ENCODE data around the gene PIEZO2.
"Not testable (repeated sequence)": the region's sequence is repeated elsewhere in the genome, so short reads cannot be mapped to it uniquely, and the experiment has no call there.

DNA sequence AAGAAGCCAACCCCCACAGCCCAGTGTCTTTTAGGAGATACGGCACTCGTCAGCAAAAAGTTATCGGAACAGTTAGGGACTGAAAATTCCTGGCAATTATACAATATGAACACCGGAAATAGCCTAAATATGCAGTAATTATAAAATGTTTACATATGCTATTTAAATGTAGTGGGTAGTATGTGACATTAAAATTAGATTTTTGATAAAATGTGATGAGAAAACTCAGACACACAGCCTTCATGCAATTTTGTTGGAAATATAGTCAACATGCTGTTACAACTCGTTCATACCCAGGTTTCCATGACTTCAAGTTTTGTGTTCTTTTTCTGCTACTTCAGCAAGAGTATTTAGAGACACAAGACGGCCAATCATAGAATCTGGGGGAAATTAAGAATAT is 229.1 kb downstream of the PIEZO2 start:
- TF ChIP-seq, protein P1, sequence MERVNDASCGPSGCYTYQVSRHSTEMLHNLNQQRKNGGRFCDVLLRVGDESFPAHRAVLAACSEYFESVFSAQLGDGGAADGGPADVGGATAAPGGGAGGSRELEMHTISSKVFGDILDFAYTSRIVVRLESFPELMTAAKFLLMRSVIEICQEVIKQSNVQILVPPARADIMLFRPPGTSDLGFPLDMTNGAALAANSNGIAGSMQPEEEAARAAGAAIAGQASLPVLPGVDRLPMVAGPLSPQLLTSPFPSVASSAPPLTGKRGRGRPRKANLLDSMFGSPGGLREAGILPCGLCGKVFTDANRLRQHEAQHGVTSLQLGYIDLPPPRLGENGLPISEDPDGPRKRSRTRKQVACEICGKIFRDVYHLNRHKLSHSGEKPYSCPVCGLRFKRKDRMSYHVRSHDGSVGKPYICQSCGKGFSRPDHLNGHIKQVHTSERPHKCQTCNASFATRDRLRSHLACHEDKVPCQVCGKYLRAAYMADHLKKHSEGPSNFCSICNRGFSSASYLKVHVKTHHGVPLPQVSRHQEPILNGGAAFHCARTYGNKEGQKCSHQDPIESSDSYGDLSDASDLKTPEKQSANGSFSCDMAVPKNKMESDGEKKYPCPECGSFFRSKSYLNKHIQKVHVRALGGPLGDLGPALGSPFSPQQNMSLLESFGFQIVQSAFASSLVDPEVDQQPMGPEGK (tag by site-specific recombination; IDR thresholded peaks at IDR 0.05): not testable (repeated sequence)
- not testable (repeated sequence) for TF ChIP-seq ZBTB1 (tag by site-specific recombination; IDR thresholded peaks at IDR 0.05)
- TF ChIP-seq, protein P2, sequence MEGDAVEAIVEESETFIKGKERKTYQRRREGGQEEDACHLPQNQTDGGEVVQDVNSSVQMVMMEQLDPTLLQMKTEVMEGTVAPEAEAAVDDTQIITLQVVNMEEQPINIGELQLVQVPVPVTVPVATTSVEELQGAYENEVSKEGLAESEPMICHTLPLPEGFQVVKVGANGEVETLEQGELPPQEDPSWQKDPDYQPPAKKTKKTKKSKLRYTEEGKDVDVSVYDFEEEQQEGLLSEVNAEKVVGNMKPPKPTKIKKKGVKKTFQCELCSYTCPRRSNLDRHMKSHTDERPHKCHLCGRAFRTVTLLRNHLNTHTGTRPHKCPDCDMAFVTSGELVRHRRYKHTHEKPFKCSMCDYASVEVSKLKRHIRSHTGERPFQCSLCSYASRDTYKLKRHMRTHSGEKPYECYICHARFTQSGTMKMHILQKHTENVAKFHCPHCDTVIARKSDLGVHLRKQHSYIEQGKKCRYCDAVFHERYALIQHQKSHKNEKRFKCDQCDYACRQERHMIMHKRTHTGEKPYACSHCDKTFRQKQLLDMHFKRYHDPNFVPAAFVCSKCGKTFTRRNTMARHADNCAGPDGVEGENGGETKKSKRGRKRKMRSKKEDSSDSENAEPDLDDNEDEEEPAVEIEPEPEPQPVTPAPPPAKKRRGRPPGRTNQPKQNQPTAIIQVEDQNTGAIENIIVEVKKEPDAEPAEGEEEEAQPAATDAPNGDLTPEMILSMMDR (tag by site-specific recombination; IDR thresholded peaks at IDR 0.05): not testable (repeated sequence)
